Breast epithelium (tissue), 3 donors: ENCODE measurements around the gene TNFSF8.

ENCODE experiments used
- CTCF ChIP-seq, 3 donors: fragments of 450-650 bp; IDR thresholded peaks; one replicate each; pipeline ENCODE4 v1.5.1; 2016 to 2017; ENCODE audit warnings: antibody characterized with exemption in 3 of 3, mild to moderate bottlenecking in 3 of 3, moderate library complexity in 3 of 3
- POLR2A ChIP-seq: fragments of 450-650 bp; IDR thresholded peaks from one replicate; pipeline ENCODE4 v1.6.1; 2016; ENCODE audit warnings: antibody characterized with exemption, mild to moderate bottlenecking, moderate library complexity

- TF ChIP-seq CTCF (IDR thresholded peaks at IDR 0.05) (no peak), POLR2A (no peak)
These were observed 70.2 kb downstream of the TNFSF8 start for GRCh38 chr9:114860187-114860586.
